GM20000 (cell line): ENCODE measurements around the gene AKAP8L.
A peak's percentile ranks its signal among the peaks of the same experiment; 100 is the strongest.

Experiments used
- DNase-seq: peaks from one replicate; pipeline ENCODE4 v3.0.0; 2012; ENCODE audit warnings: low spot score
- TF ChIP-seq, protein P1 (sequence below): IDR thresholded peaks from 2 replicates; pipeline ENCODE4 v1.5.1; 2012; ENCODE audit warnings: mild to moderate bottlenecking, control low read depth; ENCODE audit errors: extremely low read depth, missing control alignments

The AKAP8L gene

DNA sequence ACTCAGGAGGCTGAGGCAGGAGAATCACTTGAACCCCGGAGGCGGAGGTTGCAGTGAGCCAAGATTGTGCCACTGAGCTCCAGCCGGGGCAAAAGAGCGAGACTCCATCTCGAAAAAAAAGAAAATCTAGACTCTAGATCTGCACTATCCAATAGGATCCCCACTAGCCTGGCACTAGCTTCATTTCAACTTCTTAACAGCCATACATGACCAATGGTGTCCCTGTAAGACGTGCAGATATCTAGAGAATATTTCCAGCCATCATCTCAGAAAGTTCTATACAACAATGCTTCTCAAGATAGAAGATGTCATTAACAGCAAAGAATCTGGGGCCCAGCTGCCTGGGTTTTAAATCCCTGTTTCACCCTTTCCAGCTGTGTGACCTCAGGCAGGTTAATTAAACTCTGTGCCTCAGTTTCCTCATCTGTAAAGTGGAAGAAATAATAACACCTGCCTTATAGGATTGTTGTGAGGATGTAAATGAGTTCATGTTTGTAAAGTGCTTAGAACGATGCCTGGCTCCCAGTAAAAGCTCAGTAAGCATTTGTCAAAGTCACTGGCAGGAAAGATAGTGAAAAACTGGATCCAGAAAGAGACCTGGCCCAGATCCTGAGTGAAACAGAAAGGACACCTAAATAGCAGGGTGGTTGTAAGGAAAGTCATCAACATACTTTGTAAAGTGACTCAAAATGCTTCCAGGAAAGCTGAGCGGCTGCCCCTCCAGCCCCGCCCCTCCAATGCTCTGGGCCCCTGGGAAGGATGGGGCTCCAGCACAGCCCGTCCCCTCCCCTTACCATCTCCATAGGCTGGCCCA is 17.4 kb upstream of the AKAP8L start:
- TF ChIP-seq, protein P1, sequence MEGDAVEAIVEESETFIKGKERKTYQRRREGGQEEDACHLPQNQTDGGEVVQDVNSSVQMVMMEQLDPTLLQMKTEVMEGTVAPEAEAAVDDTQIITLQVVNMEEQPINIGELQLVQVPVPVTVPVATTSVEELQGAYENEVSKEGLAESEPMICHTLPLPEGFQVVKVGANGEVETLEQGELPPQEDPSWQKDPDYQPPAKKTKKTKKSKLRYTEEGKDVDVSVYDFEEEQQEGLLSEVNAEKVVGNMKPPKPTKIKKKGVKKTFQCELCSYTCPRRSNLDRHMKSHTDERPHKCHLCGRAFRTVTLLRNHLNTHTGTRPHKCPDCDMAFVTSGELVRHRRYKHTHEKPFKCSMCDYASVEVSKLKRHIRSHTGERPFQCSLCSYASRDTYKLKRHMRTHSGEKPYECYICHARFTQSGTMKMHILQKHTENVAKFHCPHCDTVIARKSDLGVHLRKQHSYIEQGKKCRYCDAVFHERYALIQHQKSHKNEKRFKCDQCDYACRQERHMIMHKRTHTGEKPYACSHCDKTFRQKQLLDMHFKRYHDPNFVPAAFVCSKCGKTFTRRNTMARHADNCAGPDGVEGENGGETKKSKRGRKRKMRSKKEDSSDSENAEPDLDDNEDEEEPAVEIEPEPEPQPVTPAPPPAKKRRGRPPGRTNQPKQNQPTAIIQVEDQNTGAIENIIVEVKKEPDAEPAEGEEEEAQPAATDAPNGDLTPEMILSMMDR: no peak
- no peak for DNase-seq

DNA sequence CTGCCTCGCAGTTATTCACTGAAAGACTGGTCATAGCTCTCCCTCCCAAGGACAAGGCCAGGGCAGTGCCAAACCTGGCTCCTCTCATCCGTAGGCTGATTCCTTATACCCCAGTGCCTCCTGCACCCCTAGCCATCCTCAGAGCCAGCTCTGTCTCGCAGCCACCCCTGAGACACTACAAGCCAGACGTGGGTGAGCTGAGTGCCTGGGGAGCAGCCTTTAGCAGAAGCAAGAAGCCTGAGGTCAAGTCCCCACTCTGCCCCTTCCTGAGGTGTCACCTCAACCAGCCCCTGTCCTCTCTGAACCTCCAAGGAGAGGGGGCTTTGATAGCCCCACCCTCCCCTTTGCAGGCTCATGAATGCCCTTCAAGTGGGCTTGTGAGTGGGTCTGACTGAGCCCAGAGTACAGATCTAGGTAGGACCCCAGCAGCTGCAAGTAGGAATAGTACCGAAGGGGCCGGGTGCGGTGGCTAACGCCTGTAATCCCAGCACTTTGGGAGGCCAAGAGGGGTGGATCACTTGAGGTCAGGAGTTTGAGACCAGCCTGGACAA is 14.8 kb upstream of the AKAP8L start:
- TF ChIP-seq, protein P1: no peak
- DNase-seq: no peak

DNA sequence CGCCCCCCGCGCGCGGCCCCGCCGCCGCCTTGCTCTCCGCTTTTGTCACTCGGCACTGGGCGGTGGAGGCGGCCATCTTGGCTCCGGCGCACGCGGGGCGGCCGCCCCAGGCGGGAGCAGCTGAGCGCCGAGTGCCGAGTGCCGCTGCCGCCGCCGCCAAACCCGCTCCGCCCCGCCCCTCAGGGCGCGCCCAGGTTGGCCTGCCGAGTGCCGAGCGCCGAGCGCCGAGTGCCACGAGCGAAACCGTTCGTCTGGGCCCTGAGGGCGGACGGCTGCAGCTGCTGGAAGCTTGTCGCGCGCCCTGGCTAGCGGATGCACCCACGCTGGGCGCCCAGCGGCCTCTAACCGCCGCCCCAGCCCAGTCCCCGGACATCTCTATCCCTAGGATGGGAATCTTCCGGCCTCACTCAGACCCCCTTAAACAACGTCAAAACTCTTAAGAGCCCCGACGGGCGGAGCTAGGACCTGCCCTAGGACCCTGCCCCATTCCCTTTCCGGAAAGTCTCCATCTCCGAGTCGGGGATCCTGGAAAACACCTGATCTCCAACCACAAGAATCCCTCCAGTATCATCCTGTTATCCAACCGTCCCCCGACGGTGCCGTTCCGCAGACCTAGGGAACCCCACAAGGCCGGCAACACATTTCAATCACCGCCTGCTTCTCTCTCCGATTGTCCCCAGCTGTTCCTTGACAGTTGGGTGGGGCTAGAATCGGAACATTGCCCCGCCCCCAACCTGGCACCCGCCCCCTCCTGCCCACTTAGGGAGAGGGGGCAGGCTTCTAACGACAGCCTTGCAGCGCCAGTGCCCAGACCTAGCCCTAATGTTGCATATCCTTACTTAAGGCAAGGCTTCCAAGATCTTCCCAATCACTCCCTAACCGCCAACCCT is 14.1 kb upstream of the AKAP8L start:
- peak; percentile 100 for DNase-seq
- TF ChIP-seq, protein P1: no peak

DNA sequence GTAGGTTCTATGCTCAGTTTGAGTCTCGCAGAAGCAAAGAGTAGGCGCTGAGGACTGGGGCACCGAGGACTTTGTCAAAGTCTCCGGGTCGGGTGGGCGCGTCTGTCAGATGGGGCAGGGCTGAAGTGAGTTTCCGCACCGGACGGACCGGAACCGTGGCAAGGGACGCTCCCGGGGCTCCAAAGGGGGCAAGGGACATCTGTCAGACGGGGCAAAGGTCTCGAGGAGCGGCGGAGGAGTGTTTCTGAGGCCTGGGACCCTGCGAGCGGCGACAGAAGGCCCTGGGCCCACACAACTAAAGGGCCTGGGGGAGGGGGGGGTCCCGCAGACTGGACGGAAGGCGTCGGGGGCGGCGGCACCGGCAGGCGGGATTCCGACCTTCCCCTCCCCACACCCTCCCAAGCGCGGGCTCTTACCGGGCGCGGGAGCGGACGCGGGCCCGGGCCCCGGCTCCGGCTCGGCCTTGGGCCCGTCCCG is 13.3 kb upstream of the AKAP8L start:
- peak; percentile 67 for DNase-seq
- TF ChIP-seq, protein P1: no peak

DNA sequence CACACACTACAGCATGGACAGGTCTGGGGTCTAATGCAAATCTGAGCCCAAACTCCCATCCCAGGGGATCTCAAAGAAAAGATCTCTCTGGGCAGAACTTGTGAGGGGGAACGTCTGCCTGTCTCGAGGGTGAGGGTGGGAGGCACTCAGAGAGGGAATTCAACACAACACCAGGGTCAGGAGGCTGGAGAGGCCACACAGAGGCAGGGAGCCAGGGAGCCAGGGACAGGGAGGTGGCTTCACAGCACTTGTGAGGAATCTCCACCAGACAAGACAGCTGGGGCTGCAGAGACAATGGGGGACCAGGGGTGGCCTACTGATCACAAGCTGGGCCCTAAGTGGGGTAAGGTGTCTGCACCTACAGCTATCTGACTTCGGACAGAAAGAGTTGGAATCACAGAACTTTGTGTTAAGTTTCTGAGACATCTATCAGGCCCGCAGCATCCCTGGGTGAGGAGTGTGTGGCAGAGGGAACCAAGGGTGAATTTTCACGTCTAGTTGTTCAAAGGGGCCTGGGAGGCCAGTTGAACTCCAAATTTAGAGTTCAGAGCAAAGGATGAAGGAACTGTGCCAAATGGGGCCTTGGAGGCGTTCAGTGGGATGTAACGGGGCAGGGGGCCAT is 12.7 kb upstream of the AKAP8L start:
- DNase-seq: no peak
- TF ChIP-seq, protein P1: no peak

DNA sequence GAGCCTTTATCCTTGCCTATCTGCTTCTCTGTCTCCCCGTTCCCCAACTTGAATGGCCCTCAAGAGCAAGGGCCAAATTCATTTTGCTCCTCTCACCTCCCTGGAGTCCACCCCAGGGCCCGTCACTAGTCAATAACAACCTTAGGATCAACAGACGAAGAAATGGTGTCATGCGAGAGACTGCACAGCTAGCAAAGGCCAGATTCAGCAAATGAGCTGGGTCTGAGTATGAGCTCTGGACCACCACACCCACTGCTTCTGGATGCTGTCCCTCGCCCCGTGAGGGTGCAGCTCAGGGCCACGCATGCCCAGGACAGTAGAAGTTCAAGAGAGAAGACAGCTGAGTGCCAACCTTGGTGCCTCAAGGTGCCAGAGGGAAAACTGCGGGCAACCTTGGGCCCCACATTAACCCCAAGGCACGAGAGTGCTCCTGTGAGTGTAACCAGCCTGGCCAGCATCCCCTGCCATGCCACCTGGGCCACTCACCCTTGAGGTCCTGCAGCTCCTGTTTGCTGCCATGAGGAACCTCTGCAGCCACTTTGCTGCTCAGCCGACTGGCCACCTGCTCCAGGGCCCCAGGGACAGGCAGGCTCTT is 11.8 kb upstream of the AKAP8L start:
- DNase-seq: no peak
- TF ChIP-seq, protein P1: no peak
